ENCODE data around the gene ZFTA. TPM values are rescaled to one million over a fixed set of nuclear protein-coding genes. Genes with fewer than 3 reads are reported as not detected.

Gene ZFTA
- total RNA-seq, 2 donors from 2014 or later: 4.0 to 6.9 TPM

GRCh38 chr11:63761931-63762653 lies 6.5 kb downstream of the ZFTA start:
- H3K9me3 Mint-ChIP-seq: no peaks in the 10 kb centered on the region

DNA sequence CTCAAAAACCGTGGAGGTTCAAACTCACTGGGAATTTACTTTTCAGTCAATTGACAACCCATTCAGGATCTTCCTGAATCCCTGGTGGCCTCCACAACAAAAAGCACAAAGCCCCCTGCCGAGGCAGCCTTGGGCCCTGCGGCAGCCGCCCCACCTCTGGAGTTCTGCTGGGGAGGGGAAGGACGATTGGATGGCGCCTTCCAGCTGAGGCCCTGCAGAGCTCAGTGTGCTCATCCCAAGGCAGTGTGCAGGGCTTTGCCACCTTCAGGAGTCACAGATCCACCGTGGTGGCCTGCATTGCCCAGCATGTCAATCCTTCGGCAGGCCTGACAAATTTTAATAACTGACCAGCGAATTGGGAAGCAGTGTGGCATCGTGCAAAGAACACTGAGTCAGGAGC lies 7.4 kb downstream of the ZFTA start:
- no peak for DNase-seq
- no peak overlapping the region for H3K27ac Mint-ChIP-seq

More at GRCh38 chr11:63761931-63762653, 6.5 kb downstream of the ZFTA start:
- ATAC-seq (replicated peaks in 1 of 2) (no peak), DNase-seq (no peak)
- Mint-ChIP-seq H3K4me3 (no peak overlapping the region), H3K36me3 (ENCODE audit: insufficient read depth in 2 of 2) (peaks cover 0 to 5% of the 10 kb centered on the region in 2 donors), H3K27me3 (ENCODE audit: low read depth) (no peaks in the 10 kb centered on the region), H3K27ac (no peak overlapping the region), H3K4me1 (ENCODE audit: low read depth) (peaks cover 9% of the 10 kb centered on the region)

DNA sequence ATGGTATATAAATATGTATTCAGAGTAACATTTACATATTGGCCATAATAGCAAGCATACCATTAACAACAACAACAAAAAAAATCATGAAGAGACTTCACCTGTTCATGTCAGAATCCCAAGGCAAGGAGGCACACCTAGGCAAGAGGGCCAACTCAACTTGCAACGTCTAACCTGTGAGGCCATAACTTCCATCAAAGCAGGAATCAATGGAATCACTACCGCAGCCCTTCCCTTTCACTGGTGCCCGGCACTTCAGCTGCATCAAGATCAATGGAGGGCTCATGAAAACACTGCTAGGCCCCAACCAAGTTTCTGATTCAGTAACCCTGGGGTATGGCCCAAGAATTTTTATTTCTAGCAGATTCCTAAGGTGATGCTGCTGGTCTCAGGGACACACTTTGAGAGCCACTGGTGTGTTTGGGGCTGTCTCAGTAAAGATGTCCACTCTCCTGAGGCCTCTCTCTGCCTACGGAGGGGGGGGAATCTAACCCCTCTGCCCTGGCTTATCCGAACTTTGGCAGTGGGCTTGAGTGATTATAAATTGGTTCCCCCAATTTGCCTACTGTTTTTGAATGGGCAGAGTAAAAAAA lies 8.0 kb downstream of the ZFTA start:
- no peak for ATAC-seq (replicated peaks in 1 of 2)
- Mint-ChIP-seq H3K36me3 (ENCODE audit: insufficient read depth in 2 of 2) (peaks cover 0 to 7% of the 10 kb centered on the region in 2 donors), H3K27ac (no peak overlapping the region), H3K4me1 (ENCODE audit: low read depth) (no peaks in the 10 kb centered on the region), H3K4me3 (no peak overlapping the region), H3K27me3 (ENCODE audit: low read depth) (no peaks in the 10 kb centered on the region), H3K9me3 (no peaks in the 10 kb centered on the region)
- DNase-seq: no peak

More for the DNA sequence above, 7.4 kb downstream of the ZFTA start:
- ATAC-seq (replicated peaks in 1 of 2): no peak
- Mint-ChIP-seq H3K4me3 (no peak overlapping the region), H3K4me1 (ENCODE audit: low read depth) (no peaks in the 10 kb centered on the region), H3K36me3 (ENCODE audit: insufficient read depth in 2 of 2) (peaks cover 0 to 7% of the 10 kb centered on the region in 2 donors), H3K27me3 (ENCODE audit: low read depth) (no peaks in the 10 kb centered on the region), H3K9me3 (no peaks in the 10 kb centered on the region)

DNA sequence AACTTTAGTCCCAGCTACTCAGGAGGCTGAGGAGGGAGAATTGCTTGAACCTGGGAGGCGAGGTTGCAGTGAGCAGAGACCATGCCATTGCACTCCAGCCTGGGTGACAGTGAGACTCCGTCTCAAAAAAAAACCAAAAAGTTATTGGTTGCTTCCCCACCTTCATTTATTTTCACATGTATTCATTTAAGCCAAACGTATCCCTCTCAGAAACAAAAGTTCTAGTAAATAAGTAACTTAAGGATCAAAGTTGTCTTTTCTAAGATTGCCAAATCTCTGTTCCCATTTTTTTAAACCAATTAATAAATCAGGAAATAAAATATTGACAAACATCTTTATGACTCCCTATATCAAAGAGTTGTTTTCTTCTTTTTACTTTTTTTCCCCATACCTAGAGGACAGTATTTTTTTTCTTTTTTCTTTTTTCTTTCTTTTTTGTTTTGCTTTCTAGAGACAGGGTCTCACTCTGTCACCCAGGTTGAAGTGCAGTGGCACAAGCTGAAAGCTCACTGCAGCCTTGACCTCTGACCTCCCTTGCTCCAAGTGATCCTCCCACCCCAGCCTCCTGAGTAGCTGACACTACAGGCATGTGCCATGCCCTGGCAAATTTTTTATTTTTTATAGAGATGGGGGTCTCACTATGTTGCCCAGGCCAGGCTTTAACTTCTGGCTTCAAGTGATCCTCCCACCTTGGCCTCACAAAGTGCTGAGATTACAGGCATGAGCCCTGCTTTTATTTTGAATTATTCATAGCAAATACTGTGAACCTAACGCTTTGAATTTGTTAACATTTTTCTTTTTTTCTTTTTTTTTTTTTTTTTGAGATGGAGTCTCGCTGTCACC lies 11.4 kb downstream of the ZFTA start:
- no peaks in the 10 kb centered on the region for H3K9me3 Mint-ChIP-seq
- ATAC-seq (replicated peaks in 1 of 2) (no peak), DNase-seq (no peak)
- no peaks in the 10 kb centered on the region for H3K27me3 Mint-ChIP-seq (ENCODE audit: low read depth)
- H3K4me1 Mint-ChIP-seq (ENCODE audit: low read depth): no peaks in the 10 kb centered on the region
- H3K27ac Mint-ChIP-seq: no peak overlapping the region
- H3K36me3 Mint-ChIP-seq (ENCODE audit: insufficient read depth in 2 of 2): peaks cover 0 to 7% of the 10 kb centered on the region in 2 donors
- no peak overlapping the region for H3K4me3 Mint-ChIP-seq

DNA sequence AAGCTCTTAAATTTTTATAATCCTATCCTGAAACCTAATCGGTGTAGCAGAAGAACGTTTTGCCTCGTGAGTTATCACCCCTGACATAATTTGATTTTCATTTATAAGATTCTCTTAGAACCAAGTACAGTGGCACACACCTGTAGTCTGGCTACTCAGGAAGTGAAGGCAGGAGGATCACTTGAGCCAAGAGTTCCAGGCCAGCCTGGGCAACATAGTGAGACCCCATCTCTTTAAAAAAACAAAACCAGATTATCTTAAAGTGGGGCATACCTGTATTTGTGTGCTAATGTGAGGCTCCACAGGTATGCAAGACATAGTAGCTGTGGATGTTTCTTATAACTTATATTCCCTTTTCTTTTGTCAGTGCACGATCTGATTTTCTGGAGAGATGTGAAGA lies 19.0 kb downstream of the ZFTA start:
- Mint-ChIP-seq H3K27ac (no peak overlapping the region), H3K4me1 (ENCODE audit: low read depth) (no peaks in the 10 kb centered on the region), H3K4me3 (no peak overlapping the region), H3K9me3 (no peaks in the 10 kb centered on the region), H3K36me3 (ENCODE audit: insufficient read depth in 2 of 2) (peaks cover 0 to 1% of the 10 kb centered on the region in 2 donors), H3K27me3 (ENCODE audit: low read depth) (no peaks in the 10 kb centered on the region)
- DNase-seq (no peak), ATAC-seq (replicated peaks in 1 of 2) (no peak)

DNA sequence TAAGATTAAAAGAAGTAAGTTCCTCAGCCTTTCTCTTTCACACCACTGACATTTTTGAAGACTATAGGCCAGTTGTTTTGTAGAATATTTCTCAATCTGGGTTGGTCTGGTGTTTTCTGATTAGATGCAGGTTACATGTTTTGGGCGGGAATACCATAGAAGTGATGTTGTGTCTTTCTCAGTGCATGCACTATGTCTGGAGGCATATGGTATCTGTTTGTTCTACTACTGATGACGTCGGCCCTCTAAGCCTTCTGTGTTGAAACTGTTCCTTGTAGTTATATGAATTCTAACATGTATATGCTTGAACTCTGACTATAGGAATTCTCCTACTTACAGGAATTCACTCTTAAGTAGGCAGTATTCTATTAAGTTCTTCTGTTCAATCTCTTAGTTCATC lies 21.6 kb downstream of the ZFTA start:
- H3K27ac Mint-ChIP-seq: no peak overlapping the region
- no peak for DNase-seq
- no peak overlapping the region for H3K4me3 Mint-ChIP-seq
- no peaks in the 10 kb centered on the region for H3K27me3 Mint-ChIP-seq (ENCODE audit: low read depth)
- H3K36me3 Mint-ChIP-seq (ENCODE audit: insufficient read depth in 2 of 2): peaks cover 0 to 1% of the 10 kb centered on the region in 2 donors
- H3K4me1 Mint-ChIP-seq (ENCODE audit: low read depth): no peaks in the 10 kb centered on the region
- ATAC-seq (replicated peaks in 1 of 2): no peak
- no peaks in the 10 kb centered on the region for H3K9me3 Mint-ChIP-seq

GRCh38 chr11:63745304-63746170 lies 23.0 kb downstream of the ZFTA start:
- H3K4me1 Mint-ChIP-seq (ENCODE audit: low read depth): no peaks in the 10 kb centered on the region
- ATAC-seq (replicated peaks in 1 of 2) (no peak), DNase-seq (no peak)
- no peaks in the 10 kb centered on the region for H3K36me3 Mint-ChIP-seq (ENCODE audit: insufficient read depth in 2 of 2)
- H3K4me3 Mint-ChIP-seq: no peak overlapping the region
- H3K27me3 Mint-ChIP-seq (ENCODE audit: low read depth): no peaks in the 10 kb centered on the region
- no peak overlapping the region for H3K27ac Mint-ChIP-seq
- no peaks in the 10 kb centered on the region for H3K9me3 Mint-ChIP-seq

DNA sequence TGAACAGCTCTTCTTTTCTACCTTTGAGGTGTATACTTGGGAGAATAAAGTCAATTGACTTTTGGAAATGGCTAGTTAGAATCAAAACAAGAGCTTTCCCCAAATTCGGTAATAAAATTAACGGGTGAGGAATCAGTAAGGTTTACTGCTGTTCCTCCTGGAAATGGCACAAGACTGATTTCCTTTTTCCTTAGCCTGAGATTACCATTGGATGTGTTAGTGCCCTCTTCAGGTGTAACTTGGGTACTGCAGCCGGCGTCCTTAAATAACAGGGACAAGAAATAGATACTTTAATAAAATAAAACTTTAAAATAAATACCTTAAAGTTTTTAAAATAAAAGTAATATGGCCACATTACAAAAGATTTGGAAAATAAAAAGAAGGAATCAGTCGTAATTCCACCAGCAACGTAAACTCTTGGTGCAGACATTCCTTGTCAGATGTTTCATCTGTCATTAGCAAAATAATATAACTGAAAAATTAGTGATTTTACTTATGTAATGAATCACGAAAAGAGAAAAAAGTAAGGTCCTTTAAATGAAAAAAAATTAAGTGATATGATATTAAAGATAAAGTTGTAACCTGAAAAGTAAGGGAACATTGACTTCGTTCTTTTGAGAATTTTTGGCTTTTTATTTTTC lies 29.7 kb downstream of the ZFTA start:
- Mint-ChIP-seq H3K4me3 (no peak overlapping the region), H3K27me3 (ENCODE audit: low read depth) (no peaks in the 10 kb centered on the region), H3K27ac (no peak overlapping the region), H3K36me3 (ENCODE audit: insufficient read depth in 2 of 2) (no peaks in the 10 kb centered on the region), H3K9me3 (no peaks in the 10 kb centered on the region), H3K4me1 (ENCODE audit: low read depth) (peaks cover 10% of the 10 kb centered on the region)
- ATAC-seq (replicated peaks in 1 of 2) (no peak), DNase-seq (peak; percentile 58 to 60)

DNA sequence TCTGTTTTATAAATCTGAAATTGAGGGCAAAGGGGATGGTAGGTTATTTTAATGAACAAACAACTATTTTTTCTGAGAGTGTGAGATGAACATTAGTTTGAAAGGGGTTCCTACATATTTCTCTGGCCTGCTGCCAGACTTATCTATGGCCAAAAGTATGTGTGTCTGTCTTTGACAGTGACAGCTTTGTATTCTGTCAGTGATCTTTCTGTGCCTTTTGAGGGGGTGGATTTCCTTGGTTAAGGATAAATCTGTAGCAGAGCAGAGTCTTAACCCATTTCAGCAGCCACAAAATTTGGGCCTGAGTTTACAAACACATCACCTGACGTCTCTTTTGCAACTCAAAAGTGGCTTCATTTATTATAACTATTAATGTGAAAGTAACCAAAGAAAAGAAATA lies 30.9 kb downstream of the ZFTA start:
- no peaks in the 10 kb centered on the region for H3K9me3 Mint-ChIP-seq
- ATAC-seq (replicated peaks in 1 of 2) (no peak), DNase-seq (no peak)
- no peaks in the 10 kb centered on the region for H3K27me3 Mint-ChIP-seq (ENCODE audit: low read depth)
- H3K36me3 Mint-ChIP-seq (ENCODE audit: insufficient read depth in 2 of 2): no peaks in the 10 kb centered on the region
- no peak overlapping the region for H3K27ac Mint-ChIP-seq
- peaks cover 10% of the 10 kb centered on the region for H3K4me1 Mint-ChIP-seq (ENCODE audit: low read depth)
- H3K4me3 Mint-ChIP-seq: no peak overlapping the region

DNA sequence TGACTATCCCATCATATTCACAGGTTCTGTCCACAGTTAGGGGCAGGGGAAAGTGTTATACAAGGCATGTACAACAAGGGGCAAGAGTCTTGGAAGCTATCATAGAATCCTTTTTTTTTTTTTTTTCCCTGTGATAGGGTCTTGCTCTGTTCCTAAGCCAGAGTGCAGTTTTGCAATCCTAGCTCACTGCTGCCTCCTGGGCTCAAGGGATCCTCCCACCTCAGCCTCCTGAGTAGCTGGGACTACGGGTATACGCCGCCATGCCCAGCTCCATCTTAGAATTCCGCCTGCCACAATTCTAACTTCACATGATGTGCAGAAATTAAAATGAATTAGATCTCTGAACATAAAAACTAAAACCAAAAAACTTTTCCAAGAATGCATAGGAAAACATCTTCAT lies 31.7 kb downstream of the ZFTA start:
- Mint-ChIP-seq H3K27ac (peak overlapping the region; percentile 50), H3K4me1 (ENCODE audit: low read depth) (peaks cover 10% of the 10 kb centered on the region), H3K36me3 (ENCODE audit: insufficient read depth in 2 of 2) (no peaks in the 10 kb centered on the region), H3K9me3 (no peaks in the 10 kb centered on the region), H3K4me3 (no peak overlapping the region), H3K27me3 (ENCODE audit: low read depth) (no peaks in the 10 kb centered on the region)
- DNase-seq (no peak), ATAC-seq (replicated peaks in 1 of 2) (no peak)

- no peak for DNase-seq
- Mint-ChIP-seq H3K27me3 (ENCODE audit: low read depth) (no peaks in the 10 kb centered on the region), H3K9me3 (no peaks in the 10 kb centered on the region), H3K4me3 (no peak overlapping the region), H3K27ac (no peak overlapping the region), H3K4me1 (ENCODE audit: low read depth) (no peaks in the 10 kb centered on the region), H3K36me3 (ENCODE audit: insufficient read depth in 2 of 2) (no peaks in the 10 kb centered on the region)
- no peak for ATAC-seq (replicated peaks in 1 of 2)
Measured at GRCh38 chr11:63729326-63729725, 39.2 kb downstream of the ZFTA start.

DNA sequence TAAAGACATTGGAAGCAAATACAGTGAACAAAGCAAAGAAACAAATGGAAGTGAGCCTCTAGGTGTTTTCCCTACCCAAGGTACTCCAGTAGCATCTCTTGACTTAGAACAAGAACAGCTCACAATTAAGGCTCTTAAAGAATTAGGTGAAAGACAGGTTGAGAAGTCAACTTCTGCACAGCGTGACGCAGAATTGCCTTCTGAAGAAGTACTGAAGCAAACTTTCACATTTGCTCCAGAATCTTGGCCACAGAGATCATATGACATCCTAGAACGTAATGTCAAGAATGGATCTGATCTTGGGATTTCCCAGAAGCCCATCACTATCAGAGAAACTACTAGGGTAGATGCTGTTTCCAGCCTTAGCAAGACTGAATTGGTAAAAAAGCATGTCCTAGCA lies 48.0 kb downstream of the ZFTA start:
- Mint-ChIP-seq H3K36me3 (ENCODE audit: insufficient read depth in 2 of 2) (no peaks in the 10 kb centered on the region), H3K9me3 (no peaks in the 10 kb centered on the region), H3K4me3 (no peak overlapping the region), H3K27ac (no peak overlapping the region), H3K4me1 (ENCODE audit: low read depth) (peaks cover 5% of the 10 kb centered on the region), H3K27me3 (ENCODE audit: low read depth) (no peaks in the 10 kb centered on the region)
- DNase-seq (no peak), ATAC-seq (replicated peaks in 1 of 2) (no peak)

All from activated T-cell treated with anti-CD3 and anti-CD28 coated beads, Interleukin-2, amount 50 U/mL, for 72 hours (primary cell).